Left kidney (tissue), 2 donors: Measurements from ENCODE around the gene TCAP. TPM values are rescaled to one million over a fixed set of nuclear protein-coding genes. Genes with fewer than 3 reads are reported as not detected.
A peak's percentile ranks its signal among the peaks of the same experiment; 100 is the strongest.

Source experiments
- DNase-seq: peaks from one replicate; pipeline ENCODE4 v3.0.0-alpha.2; 2013
- polyA plus RNA-seq: library from polyadenylated mRNA; unstranded; fragments of 120-200 nt; gene quantifications from one replicate; pipeline ENCODE4 v1.2.1, GENCODE V29; 2013; ENCODE audit not compliant: insufficient read length

Gene TCAP
- polyA plus RNA-seq, 1 donor, result 1.5 TPM

DNA sequence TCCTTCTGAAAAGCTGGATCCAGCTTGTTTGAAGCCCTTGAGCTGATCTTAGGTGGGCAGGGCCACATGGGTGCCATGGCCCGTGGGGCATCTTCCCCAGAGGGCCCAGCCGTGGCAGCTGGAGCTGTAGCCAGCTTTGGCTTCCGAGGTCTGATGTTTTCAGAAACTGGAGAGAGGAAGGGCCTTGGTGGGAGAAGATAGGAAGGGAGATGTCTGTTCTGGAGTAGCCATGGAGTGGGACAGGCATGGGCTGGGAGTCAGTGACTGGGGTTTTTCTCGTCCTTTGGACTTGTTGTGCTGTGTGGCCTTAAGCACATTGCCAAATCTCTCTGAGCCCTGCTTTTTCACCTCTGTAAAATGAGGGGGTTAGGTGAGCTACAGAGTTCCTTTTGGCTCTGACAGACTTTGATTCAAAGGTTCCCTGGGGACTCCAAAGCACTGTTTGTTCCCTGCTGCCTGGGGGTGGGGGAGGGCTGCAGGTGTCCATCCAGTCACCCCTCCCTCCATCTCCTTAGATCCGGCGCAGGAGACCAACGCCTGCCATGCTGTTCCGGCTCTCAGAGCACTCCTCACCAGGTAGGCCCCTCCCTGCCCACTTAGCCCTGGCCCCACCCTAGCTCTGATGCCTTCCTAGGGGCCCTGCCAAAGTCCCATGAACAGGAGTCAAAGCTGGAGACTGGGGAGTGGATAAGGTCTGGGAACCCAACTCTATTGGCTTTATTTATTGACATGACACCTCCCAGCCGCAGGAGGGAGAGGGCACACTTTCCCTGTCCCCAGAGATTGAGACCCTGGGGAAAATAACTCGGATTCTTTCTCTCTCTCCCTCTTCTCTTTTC lies 36.3 kb upstream of the TCAP start:
- DNase-seq, result no peak

DNA sequence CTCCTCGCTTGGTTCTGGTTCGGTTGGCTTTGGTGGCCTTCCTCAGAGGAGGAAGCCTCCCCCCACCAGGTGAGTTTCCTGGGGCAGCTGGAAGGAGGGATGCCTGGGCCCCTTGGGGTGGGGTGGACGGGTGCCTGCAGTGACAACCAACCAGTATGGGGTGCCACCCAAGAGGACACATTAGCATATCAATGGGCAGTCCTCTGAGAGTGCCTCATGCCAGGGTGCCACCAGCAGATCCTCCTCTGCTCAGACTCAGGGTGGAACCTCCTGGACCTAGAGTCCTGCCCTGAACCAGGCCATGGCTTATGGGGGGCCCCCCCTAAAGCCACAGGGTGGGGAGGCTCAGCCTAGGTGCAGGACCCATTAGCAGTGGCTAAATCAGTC lies 35.7 kb upstream of the TCAP start:
- no peak for DNase-seq

DNA sequence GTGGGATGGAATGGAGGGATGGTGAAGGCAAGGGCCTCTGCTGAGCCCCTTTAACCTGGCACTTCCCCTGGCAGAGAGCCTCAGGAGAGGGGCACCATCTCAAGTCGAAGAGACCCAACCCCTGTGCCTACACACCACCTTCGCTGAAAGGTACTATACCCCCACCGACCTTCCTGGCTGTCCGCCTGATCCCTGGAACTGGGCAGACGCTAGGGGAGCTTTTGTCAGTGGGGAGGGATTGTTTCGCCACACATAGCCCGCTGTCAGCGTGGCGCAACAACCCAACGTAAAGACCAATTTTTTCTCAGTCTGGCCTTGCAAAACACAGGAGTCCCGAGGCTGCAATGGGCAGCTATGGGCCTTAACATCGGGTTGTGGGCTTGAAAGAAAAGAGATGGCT lies 35.3 kb upstream of the TCAP start:
- DNase-seq, result no peak

DNA sequence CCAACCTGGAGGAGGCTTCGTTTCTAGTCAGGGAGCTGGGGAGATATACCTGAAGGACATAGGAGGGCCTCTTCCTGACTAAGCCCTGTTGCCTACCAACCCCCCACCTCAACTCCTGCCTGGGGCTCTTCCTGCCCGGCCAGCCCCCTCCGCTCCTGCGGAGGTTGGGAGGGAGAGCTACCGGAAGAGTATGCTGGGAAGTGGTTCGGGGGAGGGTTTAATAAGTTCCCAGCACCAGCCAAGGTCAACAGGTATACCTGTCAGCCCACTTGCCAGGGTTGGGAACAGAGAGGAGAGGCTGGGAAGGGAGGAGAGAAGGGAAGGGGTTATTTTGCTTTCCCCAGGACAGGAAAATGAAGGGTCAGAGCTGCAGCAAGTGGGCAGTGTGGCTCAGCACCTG lies 33.7 kb upstream of the TCAP start:
- DNase-seq, result no peak

DNA sequence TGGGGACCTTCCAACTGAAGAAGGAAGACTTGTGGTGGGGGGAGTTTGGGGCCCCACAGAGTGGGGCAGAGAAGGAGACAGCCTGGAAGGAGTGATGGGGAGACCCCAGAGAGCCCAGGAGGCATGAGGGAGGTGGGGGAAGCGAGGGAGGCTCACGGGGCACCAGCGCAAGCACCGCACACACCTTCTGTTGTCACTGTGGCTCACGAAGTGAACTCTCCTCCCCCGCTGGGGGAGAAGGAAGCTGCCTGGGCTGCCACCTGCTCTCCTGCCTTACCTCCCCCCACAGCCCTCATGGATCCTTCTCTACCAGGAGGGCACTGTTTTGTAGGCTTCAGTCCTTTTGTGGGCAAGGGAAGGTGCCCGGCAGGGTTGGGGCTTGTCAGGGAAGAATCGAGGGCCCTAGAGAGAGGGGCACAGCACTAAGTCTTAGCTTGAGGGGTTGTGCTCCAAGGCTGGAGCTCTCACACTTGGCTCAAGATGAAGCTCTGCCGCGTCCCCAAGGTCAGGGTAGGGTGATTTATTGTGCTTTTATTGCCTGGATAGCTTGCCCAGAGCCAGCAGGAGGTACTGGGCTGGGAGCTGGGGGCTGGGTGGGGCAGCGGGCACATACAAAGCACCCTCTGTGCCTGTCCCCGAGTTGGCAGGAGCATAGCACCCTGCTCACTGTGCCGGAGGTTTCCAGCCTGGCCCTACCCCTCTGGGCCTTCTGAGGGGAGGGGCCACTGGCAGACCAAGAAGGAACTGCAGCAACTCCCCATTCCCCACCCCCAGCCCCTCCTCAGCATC lies 32.8 kb upstream of the TCAP start:
- no peak for DNase-seq

DNA sequence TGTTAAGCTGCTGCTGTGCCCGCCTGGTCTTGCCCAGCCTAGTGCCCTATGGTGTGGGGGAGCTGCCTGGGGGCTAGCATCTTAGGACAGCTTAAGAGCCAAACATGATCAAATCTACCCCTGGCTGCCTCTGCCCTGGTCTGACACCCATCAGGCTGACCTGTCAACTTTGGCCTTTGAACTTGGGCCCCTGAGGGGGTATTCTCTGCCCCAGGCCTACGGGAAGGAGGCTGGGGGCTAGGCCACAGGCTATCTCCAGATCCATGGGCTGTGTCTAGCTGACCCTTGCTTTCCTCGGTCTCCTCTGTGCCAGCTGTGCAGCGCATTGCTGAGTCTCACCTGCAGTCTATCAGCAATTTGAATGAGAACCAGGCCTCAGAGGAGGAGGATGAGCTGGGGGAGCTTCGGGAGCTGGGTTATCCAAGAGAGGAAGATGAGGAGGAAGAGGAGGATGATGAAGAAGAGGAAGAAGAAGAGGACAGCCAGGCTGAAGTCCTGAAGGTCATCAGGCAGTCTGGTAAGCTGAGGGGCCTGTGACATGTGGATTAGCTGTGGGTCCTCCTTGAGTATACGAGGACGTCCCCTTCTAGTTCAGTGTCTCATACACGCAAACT lies 31.5 kb upstream of the TCAP start:
- DNase-seq, result no peak

DNA sequence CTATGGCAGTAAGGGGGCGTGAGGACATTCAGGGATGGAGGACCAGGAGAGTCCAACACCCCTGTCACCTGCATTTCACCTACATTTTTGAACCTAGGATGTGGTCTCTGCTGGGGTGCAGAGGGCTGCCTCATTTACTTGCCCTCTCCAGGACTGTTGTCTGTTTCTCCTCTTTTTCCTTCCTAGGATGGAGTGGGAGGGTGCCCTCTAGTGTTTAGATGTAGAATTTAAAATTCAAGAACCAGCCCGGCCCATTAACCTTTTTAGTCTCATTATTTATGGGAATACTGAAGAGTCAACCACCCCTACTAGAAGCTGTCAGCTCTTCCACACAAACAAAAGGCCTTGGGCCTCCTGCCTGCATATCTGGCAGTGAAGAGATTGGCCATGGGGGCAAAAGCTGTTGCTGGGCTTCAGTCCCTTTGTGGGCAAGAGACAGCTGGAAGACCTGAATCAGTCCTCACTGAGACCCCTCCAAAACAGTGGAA lies 30.7 kb upstream of the TCAP start:
- no peak for DNase-seq

DNA sequence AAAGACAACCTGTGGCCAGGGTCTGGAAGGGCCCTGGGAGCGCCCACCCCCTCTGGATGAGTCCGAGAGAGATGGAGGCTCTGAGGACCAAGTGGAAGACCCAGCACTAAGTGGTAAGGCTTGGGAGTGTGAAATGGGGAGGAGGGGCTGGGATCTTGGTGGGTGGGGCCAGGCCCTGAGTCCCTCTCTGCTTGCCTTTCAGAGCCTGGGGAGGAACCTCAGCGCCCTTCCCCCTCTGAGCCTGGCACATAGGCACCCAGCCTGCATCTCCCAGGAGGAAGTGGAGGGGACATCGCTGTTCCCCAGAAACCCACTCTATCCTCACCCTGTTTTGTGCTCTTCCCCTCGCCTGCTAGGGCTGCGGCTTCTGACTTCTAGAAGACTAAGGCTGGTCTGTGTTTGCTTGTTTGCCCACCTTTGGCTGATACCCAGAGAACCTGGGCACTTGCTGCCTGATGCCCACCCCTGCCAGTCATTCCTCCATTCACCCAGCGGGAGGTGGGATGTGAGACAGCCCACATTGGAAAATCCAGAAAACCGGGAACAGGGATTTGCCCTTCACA lies 29.5 kb upstream of the TCAP start:
- no peak for DNase-seq

DNA sequence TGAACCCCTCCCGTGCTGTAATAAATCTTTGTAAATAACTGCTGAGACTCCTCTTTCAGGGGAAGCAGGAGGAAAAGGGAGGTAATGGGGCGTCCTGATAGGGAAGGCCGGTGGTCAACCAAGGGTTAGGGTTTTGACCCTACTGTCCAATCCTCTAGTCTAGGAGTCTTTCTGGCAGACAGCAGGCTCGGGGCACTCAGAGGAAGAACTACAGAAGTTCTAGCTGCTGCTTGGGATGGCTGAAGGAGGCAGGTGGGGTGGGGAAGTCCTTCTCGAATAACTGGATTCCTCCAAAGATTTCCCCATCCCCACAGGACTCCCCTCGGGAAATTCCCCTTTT lies 28.6 kb upstream of the TCAP start:
- DNase-seq, result no peak

DNA sequence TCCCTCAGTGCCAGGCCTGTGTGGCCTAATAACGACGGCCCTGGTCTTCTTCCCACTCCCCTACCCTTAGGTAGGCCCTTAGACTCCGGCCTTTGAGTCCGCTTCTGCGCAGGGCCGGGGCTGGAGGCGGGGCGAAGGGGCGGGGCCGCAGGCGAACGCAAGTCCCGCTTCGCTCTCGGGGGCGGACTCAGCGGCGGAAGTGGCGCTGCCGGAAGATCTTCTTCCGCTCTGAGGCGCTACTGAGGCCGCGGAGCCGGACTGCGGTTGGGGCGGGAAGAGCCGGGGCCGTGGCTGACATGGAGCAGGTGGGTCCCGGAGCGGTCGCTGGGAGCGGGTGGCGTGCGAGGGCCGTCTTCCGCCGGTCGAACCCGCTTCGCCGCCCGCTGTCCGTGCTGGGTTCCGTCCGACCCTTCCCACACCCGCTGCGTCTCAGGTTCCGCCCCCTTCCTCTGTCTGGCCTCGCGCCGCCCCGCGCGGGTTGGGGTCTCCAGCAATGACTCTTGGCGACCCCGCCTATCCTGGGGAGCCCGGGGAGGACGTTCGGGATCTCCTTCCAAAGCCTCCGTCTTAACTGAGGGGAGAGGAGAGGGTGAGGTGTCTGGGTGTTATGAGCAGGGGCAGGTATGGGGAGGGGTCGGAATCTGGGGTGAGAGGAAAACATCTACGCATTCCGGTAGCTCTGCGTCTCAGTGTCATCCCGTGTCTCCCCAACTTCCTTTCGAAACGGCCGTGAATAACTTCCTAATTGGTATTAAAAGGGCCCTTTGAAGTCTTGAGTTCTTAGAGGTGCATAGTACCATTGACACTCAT lies 28.0 kb upstream of the TCAP start, which contains the start of gene STARD3:
Gene STARD3, plus strand, starts transcription at position 218 of the 810 bp plus-strand sequence. CDS start 16,388 bp downstream, outside the sequence.
- DNase-seq, result peak; percentile 86

DNA sequence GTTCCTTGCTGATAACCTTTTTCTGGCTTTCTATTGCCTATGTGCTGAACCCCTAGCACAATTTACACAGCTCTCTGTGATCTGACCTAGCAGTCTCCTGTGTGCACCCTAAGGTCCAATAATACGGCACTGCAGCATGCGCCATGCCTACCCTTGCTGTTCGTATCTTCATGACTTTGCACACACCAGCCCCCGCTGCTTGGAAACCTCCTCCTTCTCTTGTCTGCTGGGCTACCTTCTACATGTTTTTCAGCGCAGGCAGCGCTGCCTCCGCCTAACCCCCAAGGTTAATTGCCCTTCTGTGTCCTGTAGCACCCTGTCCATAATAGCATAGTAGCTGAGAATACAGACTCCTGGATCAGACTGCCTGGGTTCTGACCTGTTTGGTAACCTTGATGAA lies 26.8 kb upstream of the TCAP start:
- no peak for DNase-seq

DNA sequence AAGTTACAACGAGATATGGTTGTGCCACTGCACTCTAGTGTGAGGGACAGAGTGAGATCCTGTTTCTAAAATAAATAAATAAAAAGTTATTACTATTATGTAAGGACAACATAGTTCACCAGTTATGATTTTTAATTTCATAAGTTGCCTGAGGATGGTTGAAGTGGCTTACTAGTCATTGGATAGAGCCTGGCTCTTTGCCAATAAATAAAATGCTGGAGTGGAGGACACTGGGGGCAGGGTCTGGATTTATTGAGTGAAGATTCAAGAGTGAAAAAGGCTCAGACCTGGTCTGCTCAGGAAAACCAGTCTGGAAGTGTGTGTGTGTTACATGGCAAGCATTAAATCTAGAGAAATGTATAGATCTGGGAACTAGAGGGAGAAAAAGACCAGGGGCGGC lies 26.1 kb upstream of the TCAP start:
- DNase-seq, result no peak

DNA sequence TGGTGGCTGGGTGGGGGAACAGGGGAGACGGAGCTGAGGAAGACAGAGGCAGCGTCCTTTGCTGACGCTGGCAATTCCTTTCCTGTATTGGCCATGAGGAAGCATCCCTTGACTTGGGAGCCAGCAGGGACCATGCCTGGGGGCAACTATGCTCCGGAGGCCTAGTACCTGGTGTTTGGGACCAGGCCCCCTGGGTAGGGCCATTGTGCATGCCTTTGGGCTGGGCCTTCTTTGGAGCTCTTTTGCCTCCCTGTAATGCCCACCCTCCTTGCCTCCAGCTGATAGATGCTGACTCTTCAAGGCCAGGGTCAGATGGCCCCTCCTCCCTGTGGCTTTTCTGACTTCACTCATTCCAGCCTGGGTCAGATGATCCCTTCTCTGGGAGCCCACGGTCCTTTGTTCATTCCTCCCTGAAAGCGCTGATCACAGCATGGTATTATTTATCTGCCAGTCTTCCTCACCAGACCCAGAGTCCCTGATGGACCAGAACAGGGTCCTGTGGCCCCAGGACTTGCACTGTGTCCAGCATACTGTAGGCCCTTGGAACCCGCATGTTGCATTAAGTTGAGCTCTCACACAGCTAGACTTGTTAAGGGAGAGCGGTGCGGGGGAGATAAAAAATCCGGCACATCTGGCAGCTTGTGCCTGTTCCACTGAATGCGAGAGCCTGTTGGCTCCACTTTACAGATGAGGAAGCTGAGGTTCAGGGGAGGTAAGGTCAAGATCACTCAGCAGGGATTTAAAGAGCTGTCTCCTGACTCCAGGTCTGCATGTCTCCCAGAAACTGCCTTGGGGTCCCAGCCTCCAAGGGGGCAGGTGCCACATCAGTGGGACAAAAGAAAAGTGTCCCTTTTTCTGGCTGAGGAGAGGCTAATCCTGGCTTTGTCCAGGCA lies 25.3 kb upstream of the TCAP start:
- DNase-seq, result no peak

DNA sequence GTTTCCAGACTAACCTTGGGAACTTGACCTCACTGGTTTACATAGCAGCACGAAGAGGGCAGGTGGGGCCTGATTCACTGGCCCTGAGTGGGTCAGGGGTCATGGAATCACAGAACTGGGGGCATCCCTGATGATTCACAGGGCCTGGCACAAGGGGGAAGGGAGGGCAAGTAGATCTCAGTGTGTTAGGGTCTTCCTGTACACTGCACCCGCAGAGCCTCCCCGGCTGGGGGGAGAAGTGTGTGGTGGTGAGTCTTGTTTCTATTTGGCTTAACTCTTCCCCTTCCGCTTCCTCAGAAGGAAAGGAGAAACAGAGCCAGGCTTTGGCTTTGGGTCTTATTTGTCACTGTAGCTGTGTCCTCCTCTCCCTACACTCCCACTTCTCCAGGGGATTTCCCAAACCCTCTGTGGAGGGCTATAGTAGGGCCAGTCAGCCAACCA lies 24.5 kb upstream of the TCAP start:
- DNase-seq, result no peak

DNA sequence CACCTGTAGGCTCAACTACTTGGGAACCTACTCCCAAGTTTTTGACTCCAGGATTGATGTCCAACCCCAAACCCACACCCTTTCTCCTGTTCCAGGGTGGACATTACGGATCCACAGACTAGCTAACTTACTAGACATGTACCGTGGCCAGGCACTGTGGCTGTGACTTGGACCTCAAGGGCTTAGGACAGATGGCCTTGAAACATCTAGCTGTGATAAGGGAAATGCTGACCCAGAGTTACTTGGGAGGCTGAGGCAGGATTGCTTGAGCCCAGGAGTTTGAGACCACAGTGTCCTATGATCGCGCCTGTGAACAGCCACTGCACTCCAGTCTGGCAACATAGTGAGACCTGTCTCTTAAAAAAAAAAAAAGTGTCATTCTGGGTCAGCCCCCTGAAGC lies 24.1 kb upstream of the TCAP start:
- DNase-seq, result no peak

DNA sequence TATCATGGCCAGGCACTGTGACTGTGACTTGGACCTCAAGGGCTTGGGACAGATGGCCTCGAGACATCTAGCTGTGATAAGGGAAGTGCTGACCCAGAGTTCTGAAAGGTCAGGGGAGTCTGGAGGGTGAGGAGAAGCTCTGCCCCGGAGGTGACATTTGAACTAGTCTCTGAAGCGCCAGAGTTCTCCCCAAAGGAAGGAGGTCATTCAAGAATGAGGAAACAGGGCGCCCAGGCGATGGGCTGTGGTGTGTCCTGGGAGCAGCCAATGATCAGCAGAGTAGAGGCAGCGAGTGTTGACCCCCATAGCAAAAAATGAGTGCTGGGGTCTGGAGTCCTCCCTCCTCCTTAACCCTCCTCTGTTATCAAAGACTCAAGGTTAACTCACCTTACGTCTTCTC lies 23.3 kb upstream of the TCAP start:
- DNase-seq, result no peak

DNA sequence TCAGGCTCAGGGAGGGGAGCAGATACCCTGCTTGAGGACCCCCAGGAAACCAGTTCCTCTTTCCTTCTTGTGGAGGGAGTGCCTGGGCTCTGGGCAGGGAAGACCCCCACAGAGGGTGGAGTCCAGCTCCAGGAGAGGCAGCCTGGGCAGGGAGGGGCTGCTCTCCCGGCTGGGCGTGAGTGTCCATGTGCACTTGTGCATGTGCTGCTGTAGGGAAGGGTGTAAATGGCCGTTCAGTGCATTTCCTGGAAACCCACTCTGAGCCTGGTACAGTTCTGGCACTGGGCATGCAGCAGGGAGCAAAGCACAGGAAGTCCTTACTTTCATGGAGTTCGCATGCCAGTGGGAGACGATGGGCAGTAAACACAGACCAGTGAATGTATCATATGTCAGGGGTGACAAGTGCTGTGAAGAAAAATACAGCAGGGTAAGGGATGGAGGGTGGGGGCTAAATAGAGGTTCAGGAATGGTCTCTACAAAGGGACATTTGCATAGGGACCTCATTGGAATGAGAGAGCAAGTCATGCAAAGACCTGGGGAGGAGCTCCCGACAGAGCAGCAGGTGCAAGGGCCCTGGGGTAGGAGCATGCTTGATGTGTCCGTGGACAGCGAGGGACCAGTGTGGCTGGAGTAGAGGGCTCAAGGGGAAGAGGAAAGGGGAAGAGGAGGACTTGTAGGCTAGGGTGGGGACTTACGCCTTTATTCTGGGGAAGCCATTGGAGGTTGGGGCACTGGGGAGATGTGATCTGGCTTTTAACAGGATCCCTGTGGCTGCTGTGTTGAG lies 22.7 kb upstream of the TCAP start:
- DNase-seq, result no peak

DNA sequence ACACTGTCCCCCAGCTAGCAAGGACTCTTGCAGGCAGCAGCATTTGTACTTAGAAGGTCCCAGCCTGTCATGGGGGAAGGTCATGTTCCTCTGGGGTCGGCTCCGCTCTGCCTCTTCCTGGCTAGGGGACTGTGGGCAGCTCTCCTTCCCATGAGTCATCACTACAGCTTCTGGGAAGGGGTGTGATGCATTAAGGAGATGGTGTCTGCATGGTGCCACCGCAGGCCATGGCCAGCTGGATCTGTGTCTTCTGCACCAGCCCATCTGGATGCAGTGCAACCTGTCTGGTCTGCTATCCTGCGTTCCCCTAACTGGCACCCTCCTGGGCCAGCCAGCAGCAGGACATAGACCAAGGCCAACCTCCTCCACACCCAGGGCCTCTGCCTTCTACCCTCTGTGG lies 21.9 kb upstream of the TCAP start:
- no peak for DNase-seq

DNA sequence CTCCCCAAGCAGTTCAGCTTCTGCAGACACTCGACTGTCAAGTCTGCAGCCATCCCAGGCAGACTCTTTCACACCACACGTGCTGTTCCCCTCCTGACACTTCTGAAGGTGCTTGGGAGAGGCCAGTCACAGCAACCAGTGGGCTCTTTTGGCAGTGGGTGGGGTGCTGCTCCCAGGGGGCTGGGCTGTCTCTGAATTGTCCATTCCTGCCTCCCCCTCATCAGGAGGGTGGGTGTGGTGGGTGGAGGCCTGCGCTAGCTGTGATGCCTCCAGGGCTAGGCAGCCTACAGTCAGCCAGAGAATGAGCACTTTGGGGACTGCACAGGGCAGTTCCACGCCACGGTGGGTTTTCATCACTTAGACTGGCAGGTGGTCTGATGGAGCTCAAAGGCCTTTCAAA lies 17.9 kb upstream of the TCAP start:
- DNase-seq, result no peak
